CD4-positive, alpha-beta T cell treated with Interleukin-15 for 1 hour (primary cell): ENCODE measurements around the gene TAAR8.
"Not testable (repeated sequence)": the region's sequence is repeated elsewhere in the genome, so short reads cannot be mapped to it uniquely, and the experiment has no call there.

ENCODE experiments used
- DNase-seq: peaks from one replicate; pipeline ENCODE4 v3.0.0-alpha.2; 2020

TAAR8 gene, protein sequence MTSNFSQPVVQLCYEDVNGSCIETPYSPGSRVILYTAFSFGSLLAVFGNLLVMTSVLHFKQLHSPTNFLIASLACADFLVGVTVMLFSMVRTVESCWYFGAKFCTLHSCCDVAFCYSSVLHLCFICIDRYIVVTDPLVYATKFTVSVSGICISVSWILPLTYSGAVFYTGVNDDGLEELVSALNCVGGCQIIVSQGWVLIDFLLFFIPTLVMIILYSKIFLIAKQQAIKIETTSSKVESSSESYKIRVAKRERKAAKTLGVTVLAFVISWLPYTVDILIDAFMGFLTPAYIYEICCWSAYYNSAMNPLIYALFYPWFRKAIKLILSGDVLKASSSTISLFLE

GRCh38 chr6:132552372-132552771 is at the start of gene TAAR8:
Gene TAAR8 (plus strand): TSS chr6:132552672. CDS start chr6:132552693, 21 bp downstream.
- no peak for DNase-seq

- no peak for DNase-seq
Measured at GRCh38 chr6:132504757-132505156, 47.7 kb upstream of the TAAR8 start.

DNA sequence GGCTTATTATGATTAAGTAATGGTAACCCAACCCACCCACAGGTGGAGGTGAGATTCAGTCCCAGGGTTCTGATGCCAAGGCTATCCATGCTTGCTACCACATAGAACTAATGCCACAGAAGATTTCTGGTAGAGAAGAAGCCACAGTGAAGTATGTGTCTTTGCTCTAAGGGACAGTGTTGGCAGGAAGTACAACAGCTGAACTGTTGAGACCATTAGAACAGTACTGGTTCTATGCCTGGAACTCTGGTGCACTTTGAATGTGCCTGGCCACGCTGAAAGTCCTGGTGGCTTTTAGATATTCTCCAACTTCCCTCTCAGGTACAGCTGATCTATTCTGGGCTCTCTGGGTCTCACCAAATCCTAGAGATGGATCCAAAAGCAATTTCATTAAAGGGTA is 47.3 kb upstream of the TAAR8 start:
- no peak for DNase-seq

DNA sequence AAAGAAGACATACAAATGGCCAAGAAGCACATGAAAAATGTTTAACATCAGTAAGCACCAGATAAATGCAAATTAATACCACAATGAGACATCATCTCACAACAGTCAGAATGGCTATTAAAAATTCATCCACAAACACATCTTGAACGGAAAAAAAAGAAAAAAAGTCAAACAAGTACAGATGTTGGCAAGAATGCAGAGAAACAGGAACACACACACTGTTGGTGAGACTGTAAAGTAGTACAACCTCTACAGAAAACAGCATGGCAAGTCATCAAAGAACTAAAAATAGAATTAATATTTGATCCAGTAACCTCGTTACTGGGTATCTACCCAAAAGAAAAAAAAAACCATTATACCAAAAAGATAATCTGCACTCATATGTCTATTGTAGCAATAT is 46.0 kb upstream of the TAAR8 start:
- no peak for DNase-seq

GRCh38 chr6:132506869-132507808 is 45.3 kb upstream of the TAAR8 start:
- no peak for DNase-seq

GRCh38 chr6:132511210-132511830 is 41.2 kb upstream of the TAAR8 start:
- DNase-seq, result no peak

DNA sequence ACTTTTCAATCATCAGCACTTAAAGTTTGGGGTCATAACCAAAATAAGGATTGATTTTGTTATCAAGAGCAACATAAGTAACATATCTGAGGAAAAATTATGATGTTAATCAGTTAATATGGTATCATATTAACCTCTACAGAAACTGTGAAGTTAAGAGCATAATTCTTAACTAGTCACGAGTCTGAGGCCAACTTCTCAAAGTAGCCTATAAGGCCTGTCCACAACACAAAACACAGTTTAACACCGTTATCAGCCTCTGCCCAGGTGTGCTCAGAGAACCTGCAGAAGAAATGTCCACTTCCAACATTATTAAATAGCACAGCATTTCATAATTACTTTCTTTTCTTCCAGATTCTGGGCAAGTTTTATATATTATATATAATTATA is 40.6 kb upstream of the TAAR8 start:
- no peak for DNase-seq

DNA sequence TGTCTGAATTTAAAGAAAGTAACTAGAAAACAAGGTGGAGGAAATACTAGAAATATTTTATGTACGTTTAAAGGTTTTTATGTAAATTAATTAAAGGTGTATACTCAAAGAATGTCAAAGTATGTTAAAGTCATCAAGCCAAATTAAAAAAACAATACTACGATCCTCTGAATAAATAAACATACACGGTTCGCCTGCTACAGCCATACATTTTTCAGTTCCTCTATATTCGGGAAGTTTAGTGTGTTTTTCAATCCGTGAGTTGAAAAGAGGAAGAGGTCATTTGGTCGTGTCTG is 40.2 kb upstream of the TAAR8 start:
- DNase-seq, result no peak

DNA sequence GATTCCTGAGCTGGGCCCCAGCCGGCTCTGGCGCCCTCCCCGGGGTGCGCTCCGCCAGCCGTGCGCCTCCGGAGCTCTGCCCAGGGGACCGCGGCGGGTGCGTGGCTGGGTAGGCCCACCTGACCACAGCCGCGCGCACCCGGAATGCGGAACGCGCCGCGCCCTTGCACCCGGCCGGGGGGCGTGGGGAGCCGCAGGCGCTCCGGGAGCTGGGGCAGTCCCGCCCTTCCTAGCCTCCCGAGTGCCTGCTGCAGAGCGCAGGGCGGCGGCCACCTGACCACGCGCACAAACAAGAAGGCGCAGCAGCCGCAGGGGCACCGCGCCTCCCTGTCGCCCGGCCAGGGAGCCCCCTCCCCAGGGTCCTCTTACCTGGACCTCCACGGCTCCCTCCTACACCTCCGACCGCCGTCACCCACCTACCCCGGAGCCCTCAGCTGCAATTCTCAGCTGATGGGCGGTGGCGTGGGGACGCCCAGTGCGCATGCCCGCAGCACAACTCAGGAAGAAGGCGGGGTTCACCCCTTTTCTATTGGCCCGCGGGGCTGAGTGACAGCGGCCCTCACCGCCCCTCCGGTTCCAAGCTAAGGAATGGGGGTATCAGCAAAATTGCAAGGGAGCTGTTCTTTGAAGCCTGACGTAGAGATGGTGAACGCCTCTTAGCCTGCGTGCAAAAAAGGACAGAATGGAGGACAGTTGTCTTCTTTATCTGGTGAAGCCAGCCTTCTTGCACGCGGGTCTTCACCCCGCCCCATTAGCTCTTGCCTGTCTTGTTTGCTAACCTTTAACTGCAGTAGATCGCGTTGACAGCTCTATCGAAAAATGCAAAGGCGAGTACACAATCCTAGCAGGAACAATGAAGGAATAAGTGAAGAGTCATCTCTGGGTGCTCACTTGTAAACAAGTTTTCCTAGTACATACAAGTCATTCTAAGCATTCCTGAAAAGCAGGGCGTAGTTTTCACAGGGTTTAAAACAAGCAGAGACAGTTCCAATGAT is 39.5 kb upstream of the TAAR8 start, which contains the start of gene STX7:
TSS of gene STX7 (minus strand) at position 479 of the 995 bp plus-strand sequence. CDS start 9,586 bp downstream, outside the sequence.
- peak; percentile 89 for DNase-seq

- no peak for DNase-seq
Measured at GRCh38 chr6:132513831-132514545, 38.5 kb upstream of the TAAR8 start.

- DNase-seq, result no peak
Measured at GRCh38 chr6:132515386-132515785, 37.1 kb upstream of the TAAR8 start.

- no peak for DNase-seq
Measured at GRCh38 chr6:132520953-132521352, 31.5 kb upstream of the TAAR8 start.

DNA sequence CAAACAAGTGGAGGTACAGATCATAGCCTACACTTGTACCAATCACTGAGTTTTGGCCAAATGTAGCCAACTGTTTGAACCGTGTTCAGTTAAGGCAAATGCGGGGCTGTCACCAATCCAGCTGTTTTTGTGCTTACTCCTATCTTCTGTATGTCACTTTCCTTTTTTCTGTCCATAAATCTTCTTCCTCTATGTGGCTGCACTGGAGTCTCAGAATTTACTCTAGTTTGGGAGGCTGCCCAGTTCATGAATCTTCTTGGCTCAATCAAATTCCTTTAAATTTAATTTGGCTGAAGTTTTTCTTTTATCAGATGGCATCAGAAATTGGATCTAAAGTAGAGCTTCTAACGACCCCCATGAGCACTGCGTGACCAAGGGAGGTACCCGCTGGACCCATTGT is 27.8 kb upstream of the TAAR8 start:
- DNase-seq, result no peak

- DNase-seq, result no peak
Measured at GRCh38 chr6:132525866-132526265, 26.6 kb upstream of the TAAR8 start.

DNA sequence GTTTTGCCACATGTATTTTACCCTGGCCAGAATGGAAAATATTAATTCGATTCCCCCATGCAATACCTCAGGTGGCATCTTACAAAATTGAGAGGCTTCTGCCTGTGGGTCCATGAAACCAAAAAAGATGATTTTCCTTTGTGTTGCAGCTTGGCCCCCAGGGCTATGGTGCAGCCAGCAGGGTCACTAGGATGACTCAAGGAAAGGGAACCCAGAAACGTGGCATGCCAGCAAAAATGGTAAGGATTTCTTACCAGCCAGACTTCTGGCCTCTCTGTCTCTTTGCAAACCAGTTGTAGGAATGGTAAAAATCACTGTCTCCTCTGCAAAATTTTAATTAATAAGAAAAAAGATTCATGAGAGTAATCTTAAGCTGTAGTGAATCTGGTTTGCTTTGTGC is 26.0 kb upstream of the TAAR8 start:
- DNase-seq, result no peak

DNA sequence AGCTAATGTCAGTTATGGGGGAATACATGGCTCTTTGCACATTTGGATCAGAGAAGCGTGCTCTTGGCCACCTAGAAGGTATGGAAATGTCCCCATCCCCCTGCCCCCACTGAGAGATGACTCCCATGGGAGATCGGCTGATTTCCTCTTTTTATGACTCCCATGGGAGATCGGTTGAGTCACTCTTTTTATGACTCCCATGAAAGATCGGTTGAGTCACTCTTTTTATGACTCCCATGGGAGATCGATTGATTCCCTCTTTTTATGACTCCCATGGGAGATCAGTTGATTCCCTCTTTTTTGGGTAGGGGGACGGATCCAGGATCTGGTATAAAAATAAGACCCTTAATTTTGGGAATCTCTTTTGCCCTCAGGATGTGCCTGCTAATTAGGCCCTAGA is 24.7 kb upstream of the TAAR8 start:
- DNase-seq, result no peak

GRCh38 chr6:132530293-132530974 is 22.0 kb upstream of the TAAR8 start:
- peak; percentile 39 for DNase-seq

DNA sequence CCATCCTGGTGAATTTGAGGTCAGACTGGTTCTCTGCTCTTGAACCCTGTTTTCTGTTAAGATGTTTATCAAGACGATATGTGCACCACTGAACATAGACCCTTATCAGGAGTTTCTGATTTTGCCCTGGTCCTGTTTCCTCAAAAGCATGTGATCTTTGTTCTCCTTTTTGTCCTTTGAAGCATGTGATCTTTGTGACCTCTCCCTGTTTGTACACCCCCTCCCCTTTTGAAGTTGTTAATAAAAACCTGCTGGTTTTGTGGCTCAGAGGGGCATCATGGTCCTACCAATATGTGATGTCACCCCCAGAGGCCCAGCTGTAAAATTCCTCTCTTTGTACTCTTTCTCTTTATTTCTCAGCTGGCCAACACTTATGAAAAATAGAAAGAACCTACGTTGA is 17.9 kb upstream of the TAAR8 start:
- DNase-seq, result not testable (repeated sequence)

DNA sequence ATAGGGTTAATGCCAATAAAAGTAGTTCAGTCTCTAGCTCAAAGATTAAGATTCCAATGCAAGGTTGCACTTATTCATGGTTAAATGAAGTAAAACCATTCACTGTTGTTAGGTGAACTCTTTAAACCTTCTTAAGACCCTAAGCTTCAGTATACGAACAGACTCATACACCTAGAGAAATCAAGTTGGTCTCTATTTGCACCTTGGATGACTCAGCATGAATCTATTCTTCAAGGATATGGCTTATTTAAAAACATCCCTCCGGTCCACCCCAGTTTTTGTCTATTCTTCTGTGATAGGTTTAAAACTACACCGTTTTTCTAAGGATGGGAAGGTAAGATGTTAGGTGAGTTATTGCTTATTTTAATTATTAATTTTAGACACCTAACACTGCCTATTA is 15.3 kb upstream of the TAAR8 start:
- DNase-seq, result no peak

DNA sequence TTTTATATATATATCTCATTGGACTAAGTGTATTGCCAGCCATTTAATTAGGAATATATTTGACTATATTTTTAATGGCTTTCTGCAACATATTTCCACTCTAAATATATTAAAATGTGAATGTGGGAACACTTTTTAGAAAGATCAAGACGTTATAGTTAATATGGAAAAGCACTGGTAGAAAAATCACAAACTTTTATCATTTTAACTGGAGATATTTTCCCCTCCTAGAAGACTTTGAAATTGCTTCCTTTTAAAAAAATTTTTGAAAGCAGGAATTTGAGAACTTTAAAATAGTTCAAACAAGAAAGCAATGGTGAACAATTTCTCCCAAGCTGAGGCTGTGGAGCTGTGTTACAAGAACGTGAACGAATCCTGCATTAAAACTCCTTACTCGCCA is 14.5 kb upstream of the TAAR8 start, which contains the start of gene TAAR9:
TSS of gene TAAR9 (plus strand) at position 301 of the 400 bp plus-strand sequence. CDS start at position 314, 13 bp downstream.
- DNase-seq, result no peak

DNA sequence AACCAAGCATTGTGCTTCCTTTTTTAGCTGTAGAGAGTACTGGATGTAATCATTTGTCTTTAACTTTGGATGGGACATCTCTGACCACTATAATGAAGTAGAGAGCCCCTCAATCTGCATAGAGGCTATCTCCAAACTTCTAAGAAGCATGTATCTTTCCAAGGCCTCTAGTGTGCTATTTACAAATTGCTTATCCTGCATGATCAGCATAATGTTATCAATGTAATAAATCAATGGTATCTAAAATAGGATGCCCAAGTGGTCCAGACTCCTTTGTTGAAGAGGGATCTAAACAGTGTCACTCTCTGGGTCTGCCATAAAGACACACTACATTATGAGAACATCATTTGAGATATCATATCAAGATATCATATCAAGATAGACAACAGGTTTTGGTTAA is 7.6 kb upstream of the TAAR8 start:
- DNase-seq, result no peak
